HCT116 (cell line): ENCODE results near the gene RNF175. TPM values are rescaled to one million over a fixed set of nuclear protein-coding genes. Genes with fewer than 3 reads are reported as not detected.

Experiments
- ATAC-seq: fragments of 200-7000 bp; cut with Tn5 transposase; 2 replicates; pipeline ENCODE4 v1.9.1; 2020; ENCODE audit warnings: mild to moderate bottlenecking, moderate library complexity
- BruUV-seq: library from RNA; stranded (reverse); fragments of 400-500 nt; replicated peaks from 2 replicates; lab custom pipeline; 2021; lab: Mats Ljungman, UMichigan
- CTCF ChIA-PET: fragments of 300-600 bp; sonication (Branson Sonifier 250); formaldehyde crosslinking; loops from one replicate; lab custom pipeline; 2021; ENCODE audit warnings: antibody characterized with exemption; lab: Charles Lee
- POLR2A ChIA-PET: fragments of 300-600, 350-600 bp; sonication (Branson Sonifier 250); formaldehyde crosslinking; loops from one replicate; lab custom pipeline; 2021; ENCODE audit warnings: antibody characterized with exemption; lab: Charles Lee
- RAD21 ChIA-PET, 2 experiments: fragments of 300-600 bp; sonication (Branson Sonifier 250); formaldehyde crosslinking; loops; one replicate each; lab custom pipeline; 2023; ENCODE audit warnings: low total read pairs in 2 of 2; ENCODE audit not compliant: uncharacterized antibody in 2 of 2, unreplicated experiment in 2 of 2, low non-redundant PET in 1 of 2; lab: Charles Lee
- DNase-seq: peaks from one replicate; pipeline ENCODE4 v3.0.0-alpha.2; 2010; ENCODE audit warnings: low read depth, low spot score
- H2AFZ ChIP-seq: fragments of 200-600 bp; shearing (Covaris generic), sonication (generic); 2 replicates; pipeline ENCODE4 v1.6.1; 2017; ENCODE audit warnings: low read depth, mixed run types, mixed read lengths, antibody characterized with exemption, low read length; ENCODE audit not compliant: poor library complexity, severe bottlenecking
- H3K27ac ChIP-seq: 2 replicates; pipeline ENCODE4 v1.5.1; 2012; ENCODE audit warnings: low read depth, low read length
- H3K27me3 ChIP-seq: fragments of 200-600 bp; sonication (generic); 2 replicates; pipeline ENCODE4 v1.6.1; 2016; ENCODE audit warnings: mixed run types, low read length, mixed read lengths; ENCODE audit not compliant: insufficient read depth
- H3K36me3 ChIP-seq, 2 experiments: fragments of 200-500 bp in 1 of 2; fragments of 200-600 bp in 1 of 2; sonication (Bioruptor generic) in 1 of 2; sonication (generic) in 1 of 2; 2 replicates each; pipeline versions ENCODE4 v1.5.1 to v1.6.1; 2014 to 2016; ENCODE audit warnings: low read length in 2 of 2, inconsistent platforms in 1 of 2, mixed read lengths in 1 of 2, mixed run types in 1 of 2; ENCODE audit not compliant: insufficient read depth in 2 of 2, control insufficient read depth in 1 of 2
- H3K4me1 ChIP-seq, 2 experiments: fragments of 200-600 bp in 1 of 2; sonication (generic) in 1 of 2; 2 replicates each; pipeline versions ENCODE4 v1.5.1 to v1.6.1; 2012 to 2017; ENCODE audit warnings: low read length in 2 of 2, inconsistent platforms in 1 of 2, mild to moderate bottlenecking in 1 of 2, mixed read lengths in 1 of 2, mixed run types in 1 of 2, moderate library complexity in 1 of 2; ENCODE audit not compliant: insufficient read depth in 2 of 2, control insufficient read depth in 1 of 2
- H3K4me2 ChIP-seq: fragments of 200-600 bp; sonication (generic); 2 replicates; pipeline ENCODE4 v1.6.1; 2017; ENCODE audit warnings: mixed run types, low read length, mixed read lengths
- H3K4me3 ChIP-seq, 2 experiments: fragments of 200-600 bp in 1 of 2; sonication (generic) in 1 of 2; replicated peaks in 1 of 2; 2 replicates each; pipeline ENCODE4 v1.5.1; 2011 to 2016; ENCODE audit warnings: low read length in 2 of 2, control low read depth in 1 of 2, low read depth in 1 of 2, mild to moderate bottlenecking in 1 of 2, mixed read lengths in 1 of 2, mixed run types in 1 of 2
- H3K79me2 ChIP-seq: fragments of 200-600 bp; sonication (generic); 2 replicates; pipeline ENCODE4 v1.6.1; 2017; ENCODE audit warnings: mild to moderate bottlenecking, mixed run types, low read length, moderate library complexity, mixed read lengths; ENCODE audit not compliant: insufficient read depth
- H3K9ac ChIP-seq: fragments of 200-600 bp; sonication (generic); 2 replicates; pipeline ENCODE4 v1.6.1; 2016; ENCODE audit warnings: low read length, mixed read lengths
- H3K9me2 ChIP-seq: fragments of 200-600 bp; sonication (generic), shearing (Covaris generic); 2 replicates; pipeline ENCODE4 v1.6.1; 2017; ENCODE audit warnings: mixed run types, mild to moderate bottlenecking, moderate library complexity; ENCODE audit not compliant: insufficient read depth
- H3K9me3 ChIP-seq, 2 experiments: fragments of 200-500 bp in 1 of 2; fragments of 200-600 bp in 1 of 2; sonication (Bioruptor generic) in 1 of 2; sonication (generic) in 1 of 2; 2 replicates each; pipeline ENCODE4 v1.6.1; 2014 to 2017; ENCODE audit warnings: low read length in 2 of 2, mixed read lengths in 2 of 2, inconsistent platforms in 1 of 2, low read depth in 1 of 2, mild to moderate bottlenecking in 1 of 2, mixed run types in 1 of 2, moderate library complexity in 1 of 2; ENCODE audit not compliant: control insufficient read depth in 1 of 2, insufficient read depth in 1 of 2
- H4K20me1 ChIP-seq: fragments of 200-600 bp; sonication (generic), shearing (Covaris generic); 2 replicates; pipeline ENCODE4 v1.6.1; 2017; ENCODE audit warnings: mixed run types, mild to moderate bottlenecking, moderate library complexity; ENCODE audit not compliant: insufficient read depth
- CBX3 ChIP-seq: IDR thresholded peaks from 2 replicates; pipeline ENCODE4 v1.6.1; 2012; ENCODE audit warnings: low read depth
- CEBPB ChIP-seq: IDR thresholded peaks from 2 replicates; pipeline ENCODE4 v1.6.1; 2012; ENCODE audit warnings: low read depth
- EGR1 ChIP-seq: IDR thresholded peaks from 2 replicates; pipeline ENCODE4 v1.6.1; 2012; ENCODE audit warnings: low read depth
- ELF1 ChIP-seq: IDR thresholded peaks from 2 replicates; pipeline ENCODE4 v1.6.1; 2012; ENCODE audit warnings: low read depth, borderline replicate concordance
- EZH2 ChIP-seq: fragments of 200-600 bp; sonication (generic); IDR thresholded peaks from 2 replicates; pipeline ENCODE4 v1.6.1; 2017; ENCODE audit warnings: antibody characterized with exemption, mixed run types
- EZH2phosphoT487 ChIP-seq: fragments of 200-600 bp; IDR thresholded peaks from 2 replicates; pipeline ENCODE4 v1.6.1; 2018; ENCODE audit warnings: antibody characterized with exemption, borderline replicate concordance
- FOSL1 ChIP-seq: IDR thresholded peaks from 2 replicates; pipeline ENCODE4 v1.6.1; 2012; ENCODE audit warnings: low read depth
- SIN3A ChIP-seq: IDR thresholded peaks from 2 replicates; pipeline ENCODE4 v1.6.1; 2012; ENCODE audit warnings: low read depth
- SP1 ChIP-seq: IDR thresholded peaks from 2 replicates; pipeline ENCODE4 v1.6.1; 2012; ENCODE audit warnings: low read depth
- SRF ChIP-seq: IDR thresholded peaks from 2 replicates; pipeline ENCODE4 v1.6.1; 2012; ENCODE audit warnings: low read depth
- TCF7L2 ChIP-seq: IDR thresholded peaks from 2 replicates; pipeline ENCODE4 v1.7.0; 2011; ENCODE audit warnings: borderline replicate concordance, inconsistent platforms; ENCODE audit not compliant: insufficient read depth, insufficient read length; ENCODE audit errors: extremely low read depth
- ZBTB33 ChIP-seq: IDR thresholded peaks from 2 replicates; pipeline ENCODE4 v1.6.1; 2011; ENCODE audit warnings: mild to moderate bottlenecking, low read length, moderate library complexity; ENCODE audit not compliant: insufficient replicate concordance; ENCODE audit errors: extremely low read depth
- ZNF274 ChIP-seq: fragments of 200-500 bp; sonication (Bioruptor generic); IDR thresholded peaks from 2 replicates; pipeline ENCODE4 v1.6.1; 2014; ENCODE audit warnings: mild to moderate bottlenecking, low read depth, low read length, inconsistent platforms
- intact Hi-C: fragments of 100-400 bp; cut with micrococcal nuclease; formaldehyde crosslinking; loops from 2 replicates; pipeline ENCODE4 v1.10.0; 2022
- total RNA-seq: library from RNA; stranded (reverse); gene quantifications from one replicate; pipeline ENCODE4 v1.2.1, GENCODE V29; 2021; ENCODE audit not compliant: unreplicated experiment

The RNF175 gene
- total RNA-seq, 1 experiment from 2014 or later = not detected

DNA sequence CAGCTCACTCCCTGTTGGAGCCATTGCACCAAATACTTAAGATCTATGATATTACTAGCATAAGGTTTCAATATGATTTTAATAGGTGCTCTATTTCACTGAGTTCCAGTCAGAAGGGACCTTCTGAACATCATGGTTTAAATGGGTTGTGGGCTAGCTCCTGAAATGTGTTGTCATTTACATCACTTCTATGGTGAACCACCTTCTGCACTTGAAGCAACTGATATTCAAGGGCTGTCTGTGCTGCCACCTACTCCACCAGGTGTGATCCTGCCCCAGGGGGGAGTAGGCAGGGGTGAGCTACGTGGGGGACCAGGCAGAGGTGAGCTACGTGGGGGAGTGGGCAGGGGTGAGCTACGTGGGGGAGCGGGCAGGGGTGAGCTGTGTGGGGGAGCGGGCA, 35.2 kb downstream of the RNF175 start (continued):
- TF ChIP-seq EGR1 (no peak), ZBTB33 (no peak), ZNF274 (no peak), TCF7L2 (no peak)

DNA sequence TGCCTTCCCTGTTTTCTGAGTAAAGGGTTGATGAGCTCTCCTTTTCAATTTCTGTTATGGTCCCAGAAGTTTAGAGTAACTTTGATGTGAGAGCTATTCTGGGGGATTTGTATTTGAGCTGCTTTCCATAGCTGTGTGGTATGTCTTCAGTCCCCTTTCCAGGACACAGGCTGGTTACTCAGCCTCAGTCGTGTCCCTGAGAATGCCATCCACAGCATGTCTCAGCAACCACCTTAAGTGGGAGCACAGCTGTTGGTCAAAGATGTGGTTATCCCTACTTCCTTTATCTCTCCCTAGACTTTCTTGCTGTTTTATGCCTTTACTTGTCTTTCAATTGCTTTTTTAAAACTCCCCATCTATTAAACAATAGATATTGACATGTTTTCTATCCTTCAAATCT, 37.8 kb downstream of the RNF175 start:
- Histone ChIP-seq H4K20me1 (no peaks in the 10 kb centered on the region), H3K79me2 (no peaks in the 10 kb centered on the region), H3K4me3 (no peak overlapping the region), H3K9me2 (no peaks in the 10 kb centered on the region), H3K27ac (no peak overlapping the region), H3K4me2 (no peak overlapping the region), H3K27me3 (no peaks in the 10 kb centered on the region), H3K4me1 (no peaks in the 10 kb centered on the region), H3K9ac (no peak overlapping the region), H2AFZ (no peak overlapping the region), H3K9me3 (no peaks in the 10 kb centered on the region), H3K36me3 (no peaks in the 10 kb centered on the region)
- CTCF ChIA-PET = interaction anchor here (0.6 kb wide), 1 partner anchor 965 kb away, joined by 3 read pairs; no protein-coding TSS in a partner anchor
- intact Hi-C loops = no loop called here
- TF ChIP-seq SRF (no peak), SIN3A (no peak), EZH2 (no peak), CEBPB (no peak), TCF7L2 (no peak), ELF1 (no peak), FOSL1 (no peak), EGR1 (no peak), SP1 (no peak), ZNF274 (no peak), EZH2phosphoT487 (no peak), CBX3 (no peak)
- no TSS peak for BruUV-seq
- POLR2A ChIA-PET = no interaction called here
- no peak for DNase-seq
- RAD21 ChIA-PET = no interaction called here
- no peak for ATAC-seq
